ENCODE measurements around the gene ZSCAN12.
"Not testable (repeated sequence)": the region's sequence is repeated elsewhere in the genome, so short reads cannot be mapped to it uniquely, and the experiment has no call there.

DNA sequence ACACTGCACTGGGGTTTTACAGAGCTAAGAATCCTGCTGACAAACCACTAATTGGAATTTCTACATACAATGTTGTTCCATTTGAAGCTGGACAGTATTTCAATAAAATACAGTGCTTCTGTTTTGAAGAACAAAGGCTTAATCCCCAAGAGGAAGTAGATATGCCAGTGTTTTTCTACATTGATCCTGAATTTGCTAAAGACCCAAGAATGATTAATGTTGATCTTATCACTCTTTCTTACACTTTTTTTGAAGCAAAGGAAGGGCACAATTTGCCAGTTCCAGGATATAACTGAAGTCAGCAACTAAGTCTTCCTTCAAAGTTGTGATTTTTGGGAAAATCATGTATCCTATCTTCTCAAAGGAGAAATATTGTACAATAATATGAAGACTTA, 48.0 kb upstream of the ZSCAN12 start:
- not testable (repeated sequence) for TF ChIP-seq POLR2A, CTCF, POLR2AphosphoS5 (IDR thresholded peaks at IDR 0.05)
